ENCODE results near the gene ARID2. TPM values are rescaled to one million over a fixed set of nuclear protein-coding genes. Genes with fewer than 3 reads are reported as not detected.

ARID2 gene
- total RNA-seq, 1 experiment from 2014 or later, result 10.5 TPM

DNA sequence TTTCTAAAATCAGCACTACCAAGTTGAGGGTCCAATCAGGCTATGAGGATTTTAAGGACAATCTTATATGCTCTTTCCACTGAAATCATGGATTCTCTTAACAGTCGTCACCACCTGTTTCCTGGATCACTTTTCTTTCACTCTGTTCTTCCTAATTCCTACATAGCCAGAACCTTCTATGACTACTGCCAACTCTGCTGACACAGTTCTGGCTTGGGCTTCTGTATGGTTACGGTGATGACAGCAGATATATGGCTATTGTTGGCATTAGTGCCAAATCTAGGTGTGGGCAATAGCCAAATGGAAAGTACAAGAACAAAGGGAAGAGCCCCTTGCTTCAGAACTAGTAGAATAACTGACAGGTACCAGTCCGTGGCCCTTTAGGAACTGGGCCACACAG, 124.0 kb downstream of the ARID2 start:
- DNase-seq, result no peak
- H3K9me3 ChIP-seq, result no peaks in the 10 kb centered on the region
- no peak overlapping the region for H3K4me3 ChIP-seq
- peaks cover 32% of the 10 kb centered on the region for H3K36me3 ChIP-seq
- H3K27me3 ChIP-seq, result no peaks in the 10 kb centered on the region

DNA sequence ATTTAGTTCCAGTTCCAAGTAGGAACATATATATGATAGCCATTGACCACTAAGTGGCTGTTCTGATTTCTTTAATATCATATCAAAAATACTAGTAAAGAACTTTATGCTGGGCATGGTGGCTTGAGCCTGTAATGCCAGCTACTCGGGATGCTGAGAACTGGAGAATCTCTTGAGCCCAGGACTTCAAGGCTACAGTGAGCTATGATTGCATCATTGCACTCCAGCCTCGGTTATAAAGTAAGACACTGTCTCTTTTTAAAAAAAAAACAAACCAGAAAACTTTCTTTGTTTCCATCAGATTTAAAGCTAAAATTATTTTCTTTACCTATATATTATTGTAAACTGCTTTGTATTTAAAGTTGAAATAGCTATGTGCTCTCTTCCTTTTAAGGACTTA, 133.8 kb downstream of the ARID2 start:
- H3K36me3 ChIP-seq, result peaks cover 13% of the 10 kb centered on the region
- DNase-seq, result no peak
- H3K27me3 ChIP-seq, result no peaks in the 10 kb centered on the region
- H3K9me3 ChIP-seq, result no peaks in the 10 kb centered on the region
- no peak overlapping the region for H3K4me3 ChIP-seq

DNA sequence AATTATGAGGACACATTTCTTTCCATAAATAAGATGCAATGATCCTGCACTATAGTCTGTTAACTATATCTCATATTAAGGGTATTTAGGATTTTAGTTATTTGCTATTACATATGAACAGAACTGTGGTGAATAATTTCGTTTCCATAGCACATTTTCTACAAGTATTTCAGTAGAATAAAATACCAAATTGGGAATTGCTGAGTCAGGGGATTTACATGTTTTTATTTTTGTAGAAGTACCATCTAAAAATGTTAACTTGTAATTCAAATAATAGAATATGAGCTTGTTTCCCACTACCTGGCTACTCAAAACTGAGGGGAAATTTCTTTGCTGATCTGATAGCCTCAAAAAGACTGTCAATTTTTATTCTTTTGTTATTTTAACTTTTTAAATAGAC, 136.8 kb downstream of the ARID2 start:
- H3K27me3 ChIP-seq, result no peaks in the 10 kb centered on the region
- no peak overlapping the region for H3K4me3 ChIP-seq
- no peak for DNase-seq
- peaks cover 13% of the 10 kb centered on the region for H3K36me3 ChIP-seq
- H3K9me3 ChIP-seq, result no peaks in the 10 kb centered on the region

DNA sequence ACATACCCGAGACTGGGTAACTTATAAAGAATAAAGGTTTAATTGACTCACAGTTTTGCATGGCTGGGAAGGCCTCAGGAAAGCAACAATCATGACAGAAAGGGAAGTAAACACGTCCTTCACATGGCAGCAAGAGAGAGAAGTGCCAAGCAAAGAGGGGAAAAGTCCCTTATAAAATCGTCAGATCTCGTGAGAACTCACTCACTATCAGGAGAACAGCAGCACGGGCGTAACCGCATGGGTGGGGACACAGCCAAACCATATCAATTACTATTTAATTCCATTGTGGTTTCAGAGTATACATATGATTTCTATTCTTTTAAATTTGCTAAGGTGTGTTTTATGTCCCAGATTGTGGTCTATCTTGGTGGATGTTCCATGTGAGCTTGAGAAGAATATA, 142.9 kb downstream of the ARID2 start:
- Histone ChIP-seq H3K4me3 (no peak overlapping the region), H3K36me3 (peaks cover 30% of the 10 kb centered on the region), H3K9me3 (no peaks in the 10 kb centered on the region), H3K27me3 (no peaks in the 10 kb centered on the region)
- no peak for DNase-seq

DNA sequence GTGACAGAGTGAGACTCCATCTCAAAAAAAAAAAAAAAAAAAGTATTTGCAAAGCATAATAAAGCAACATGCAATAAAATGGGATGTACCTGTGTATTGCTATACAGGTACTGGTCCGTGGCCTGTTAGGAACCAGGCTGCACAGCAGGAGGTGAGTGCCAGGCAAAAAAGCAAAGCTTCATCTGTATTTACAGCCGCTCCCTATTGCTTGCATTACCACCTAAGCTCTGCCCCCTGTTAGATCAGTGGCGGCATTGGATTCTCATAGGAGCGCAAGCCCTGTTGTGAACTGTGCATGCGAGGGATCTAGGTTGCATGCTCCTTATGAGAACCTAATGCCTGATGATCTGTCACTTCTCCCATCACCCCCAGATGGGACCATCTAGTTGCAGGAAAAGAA, 147.6 kb downstream of the ARID2 start:
- Histone ChIP-seq H3K4me3 (no peak overlapping the region), H3K36me3 (peaks cover 33% of the 10 kb centered on the region), H3K27me3 (no peaks in the 10 kb centered on the region), H3K9me3 (no peaks in the 10 kb centered on the region)
- no peak for DNase-seq

DNA sequence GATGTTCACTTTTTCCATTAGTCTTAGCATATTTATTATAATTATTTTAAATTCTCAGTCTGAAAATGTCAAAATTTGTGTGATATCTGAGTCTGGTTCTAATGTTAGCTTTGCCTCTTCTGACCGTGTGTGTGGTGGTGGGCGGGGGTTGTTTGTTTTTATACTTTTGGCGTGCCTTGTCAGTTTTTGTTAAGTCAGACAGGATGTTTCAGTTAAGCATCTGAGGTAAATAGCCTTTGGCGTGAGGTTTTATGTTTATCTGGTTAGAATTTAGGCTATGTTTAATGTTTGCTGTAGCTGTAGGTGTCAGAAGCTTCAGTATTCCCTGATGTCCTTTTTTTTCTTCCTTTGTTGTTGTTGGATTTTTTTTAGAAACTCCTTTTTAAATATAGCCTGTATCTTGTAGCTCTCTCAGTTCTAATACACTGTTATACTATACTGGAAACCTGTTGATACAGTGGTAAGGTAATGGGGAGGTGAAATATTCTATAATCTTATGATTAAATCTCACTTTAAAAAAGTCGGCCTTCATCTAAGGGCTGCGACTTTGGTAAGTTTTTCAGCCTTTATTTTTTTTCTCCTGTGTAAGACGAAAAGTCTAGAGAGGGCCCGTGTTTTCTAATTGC, 149.2 kb downstream of the ARID2 start:
- Histone ChIP-seq H3K36me3 (peaks cover 20% of the 10 kb centered on the region), H3K9me3 (no peaks in the 10 kb centered on the region), H3K27me3 (no peaks in the 10 kb centered on the region), H3K4me3 (no peak overlapping the region)
- DNase-seq, result no peak

DNA sequence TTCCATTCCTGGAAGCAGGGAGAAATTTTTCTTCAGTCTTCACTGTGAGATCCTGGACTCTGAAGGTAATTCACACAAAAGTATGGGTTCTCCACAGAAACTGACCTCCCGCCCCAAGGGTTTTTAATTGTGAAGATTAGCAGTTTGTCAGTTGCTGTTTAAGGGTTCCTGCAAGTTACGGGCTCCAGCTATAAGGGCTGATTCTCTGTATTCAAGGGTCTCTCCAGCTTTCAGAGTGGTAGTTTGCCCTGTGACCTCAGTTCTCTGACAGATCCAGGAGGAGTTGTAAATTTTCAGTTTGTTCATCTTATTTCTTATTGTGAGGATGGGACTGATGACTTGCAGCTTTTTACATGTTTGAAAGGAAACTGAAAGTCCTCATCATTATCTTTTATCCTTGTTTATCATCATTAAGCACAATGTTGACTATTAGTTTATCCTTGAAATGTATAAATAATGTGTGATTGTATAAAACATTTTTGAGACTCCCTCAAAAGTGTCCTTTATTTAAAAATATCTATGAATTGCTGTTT, 149.9 kb downstream of the ARID2 start:
- Histone ChIP-seq H3K9me3 (no peaks in the 10 kb centered on the region), H3K27me3 (no peaks in the 10 kb centered on the region), H3K36me3 (peaks cover 17% of the 10 kb centered on the region), H3K4me3 (no peak overlapping the region)
- no peak for DNase-seq

DNA sequence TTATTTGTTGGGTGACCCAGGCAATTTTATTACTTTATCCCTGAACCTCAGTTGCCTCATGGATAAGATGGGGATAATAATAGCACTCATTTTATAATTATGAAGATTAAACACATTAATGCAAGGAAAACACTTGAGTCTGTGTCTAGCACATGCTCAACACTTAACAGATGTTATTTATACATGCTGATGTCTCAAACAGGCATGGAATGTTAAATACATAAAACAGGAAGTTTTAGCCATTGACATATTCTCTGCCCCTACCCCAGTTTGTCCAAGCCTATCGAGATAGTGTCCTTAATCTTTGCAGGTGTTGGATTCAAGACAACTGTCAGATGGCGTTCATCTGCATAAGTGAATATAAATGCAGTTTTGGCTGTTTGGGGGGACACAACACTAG, 151.0 kb downstream of the ARID2 start:
- no peaks in the 10 kb centered on the region for H3K27me3 ChIP-seq
- H3K36me3 ChIP-seq, result peaks cover 15% of the 10 kb centered on the region
- DNase-seq, result no peak
- H3K9me3 ChIP-seq, result no peaks in the 10 kb centered on the region; the same call in 1 of the 2 replicates
- H3K4me3 ChIP-seq, result no peak overlapping the region

DNA sequence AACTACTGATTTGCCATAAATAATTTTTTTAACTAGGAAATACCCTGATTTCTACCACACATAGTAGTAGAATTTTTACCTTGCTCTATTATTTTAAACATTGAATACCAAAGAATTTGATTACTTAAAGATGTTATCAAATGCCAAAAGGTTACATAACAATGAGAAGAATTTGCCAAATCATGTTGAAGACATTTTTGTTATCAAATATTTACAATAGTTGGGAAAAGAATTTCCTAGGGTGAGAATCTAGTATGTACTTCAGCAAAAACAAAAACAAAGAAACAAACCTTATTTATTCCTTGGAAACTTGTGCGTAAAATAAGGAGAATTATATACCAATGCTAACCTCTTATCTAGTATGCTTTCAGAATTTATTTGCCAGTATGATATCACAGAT, 153.7 kb downstream of the ARID2 start:
- DNase-seq, result no peak

DNA sequence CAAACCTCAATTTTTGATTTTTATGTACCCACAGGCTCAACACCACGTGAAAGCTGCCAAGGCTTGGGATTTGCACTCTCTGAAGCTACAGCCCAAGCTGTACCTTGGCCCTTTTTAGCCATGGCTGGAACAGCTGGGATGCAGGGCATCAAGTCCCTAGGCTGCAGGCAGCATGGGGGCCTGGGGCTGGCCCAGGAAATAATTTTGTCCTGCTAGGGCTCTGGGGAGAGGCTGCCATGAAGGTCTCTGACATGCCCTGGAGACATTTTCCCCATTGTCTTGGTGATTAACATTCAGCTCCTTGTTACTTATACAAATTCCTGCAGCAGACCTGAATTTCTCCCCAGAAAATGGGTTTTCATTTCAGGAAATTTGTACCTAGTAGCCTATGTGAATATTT, 157.2 kb downstream of the ARID2 start:
- H3K27me3 ChIP-seq, result no peaks in the 10 kb centered on the region
- no peak for DNase-seq
- H3K9me3 ChIP-seq, result no peaks in the 10 kb centered on the region; the same call in 1 of the 2 replicates
- H3K36me3 ChIP-seq, result peaks cover 9% of the 10 kb centered on the region
- H3K4me3 ChIP-seq, result no peak overlapping the region

More for the DNA sequence above, 153.7 kb downstream of the ARID2 start:
- Histone ChIP-seq H3K4me3 (no peak overlapping the region), H3K9me3 (no peaks in the 10 kb centered on the region; the same call in 1 of the 2 replicates), H3K27me3 (no peaks in the 10 kb centered on the region), H3K36me3 (peaks cover 12% of the 10 kb centered on the region)

DNA sequence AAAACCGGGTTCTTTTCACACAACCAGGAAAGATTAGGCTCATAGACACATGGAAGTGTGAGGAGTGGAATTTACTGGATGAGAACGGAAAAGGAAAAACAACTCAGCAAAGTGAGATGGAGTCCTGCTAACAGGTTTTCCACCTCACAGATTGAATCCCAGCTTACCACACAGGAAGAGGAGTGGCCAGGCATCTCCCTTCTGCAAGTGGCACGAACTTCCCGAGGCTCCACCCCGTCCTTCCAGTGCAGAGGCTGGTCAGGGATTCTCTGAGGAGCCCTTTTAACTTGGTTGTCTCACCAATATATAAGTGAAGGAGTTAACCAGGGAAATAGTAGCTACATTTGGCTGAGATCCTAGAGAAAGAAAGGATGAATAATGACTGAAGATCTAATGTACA, 158.0 kb downstream of the ARID2 start:
- Histone ChIP-seq H3K27me3 (no peaks in the 10 kb centered on the region), H3K4me3 (no peak overlapping the region), H3K9me3 (no peaks in the 10 kb centered on the region; the same call in 1 of the 2 replicates), H3K36me3 (peaks cover 17% of the 10 kb centered on the region)
- no peak for DNase-seq

DNA sequence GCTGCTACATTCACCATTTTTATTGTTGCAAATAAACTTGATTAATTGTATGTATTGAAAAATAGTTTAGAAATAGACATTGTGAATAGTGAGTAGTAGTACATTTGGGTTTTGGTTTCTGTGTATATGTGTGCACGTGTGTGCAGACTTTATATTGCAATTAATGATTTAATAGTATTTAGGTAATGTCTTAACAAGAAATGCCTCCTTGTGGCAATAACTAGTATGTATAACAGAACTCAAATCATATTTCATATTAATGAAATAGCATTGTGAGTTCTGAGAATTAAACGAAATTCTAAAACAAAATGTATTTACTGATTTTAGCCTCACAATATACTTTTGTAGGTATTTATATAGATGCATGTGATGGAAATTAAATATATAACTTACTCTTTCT, 160.8 kb downstream of the ARID2 start:
- Histone ChIP-seq H3K36me3 (peaks cover 39% of the 10 kb centered on the region), H3K4me3 (no peak overlapping the region), H3K27me3 (no peaks in the 10 kb centered on the region), H3K9me3 (no peaks in the 10 kb centered on the region)
- no peak for DNase-seq

DNA sequence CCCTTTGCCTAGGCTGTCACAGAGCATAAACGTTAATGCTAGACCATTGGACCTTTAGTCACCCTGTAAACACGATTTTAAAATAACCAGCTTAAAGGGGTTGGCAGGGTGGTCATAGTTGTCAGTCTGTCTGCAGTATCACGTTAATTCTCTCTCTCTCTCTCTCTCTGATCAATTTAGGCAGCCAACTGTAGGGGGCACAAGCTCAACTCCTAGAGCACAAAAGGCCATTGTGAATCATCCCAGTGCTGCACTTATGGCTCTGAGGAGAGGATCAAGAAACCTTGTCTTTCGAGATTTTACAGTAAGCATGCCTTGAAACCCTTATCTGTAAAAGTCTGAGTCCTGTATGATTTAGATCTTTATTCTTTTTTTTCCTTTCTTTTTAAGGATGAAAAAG, 163.7 kb downstream of the ARID2 start:
- DNase-seq, result no peak
- peaks cover 43% of the 10 kb centered on the region for H3K36me3 ChIP-seq
- H3K9me3 ChIP-seq, result no peaks in the 10 kb centered on the region
- no peaks in the 10 kb centered on the region for H3K27me3 ChIP-seq
- no peak overlapping the region for H3K4me3 ChIP-seq

DNA sequence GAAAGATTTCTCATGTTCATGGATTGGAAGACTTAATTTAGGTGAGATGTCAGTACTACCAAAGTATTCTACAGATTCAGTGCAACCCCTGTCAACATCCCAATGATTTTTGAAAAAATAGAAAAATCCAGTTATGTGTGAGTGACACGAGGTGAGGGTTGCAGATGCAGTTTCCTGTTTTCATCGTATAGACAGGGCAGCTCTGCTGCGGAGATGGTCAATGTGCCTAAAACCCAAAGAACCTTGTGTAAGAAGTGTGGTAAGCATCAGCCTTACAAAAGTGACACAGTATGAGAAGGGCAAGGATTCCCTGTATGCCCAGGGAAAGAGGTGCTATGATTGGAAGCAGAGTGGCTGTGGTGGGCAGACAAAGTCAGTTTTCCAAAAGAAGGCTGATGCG, 166.5 kb downstream of the ARID2 start:
- H3K36me3 ChIP-seq, result peaks cover 48% of the 10 kb centered on the region
- H3K4me3 ChIP-seq, result no peak overlapping the region
- no peaks in the 10 kb centered on the region for H3K27me3 ChIP-seq
- H3K9me3 ChIP-seq, result no peaks in the 10 kb centered on the region
- no peak for DNase-seq

DNA sequence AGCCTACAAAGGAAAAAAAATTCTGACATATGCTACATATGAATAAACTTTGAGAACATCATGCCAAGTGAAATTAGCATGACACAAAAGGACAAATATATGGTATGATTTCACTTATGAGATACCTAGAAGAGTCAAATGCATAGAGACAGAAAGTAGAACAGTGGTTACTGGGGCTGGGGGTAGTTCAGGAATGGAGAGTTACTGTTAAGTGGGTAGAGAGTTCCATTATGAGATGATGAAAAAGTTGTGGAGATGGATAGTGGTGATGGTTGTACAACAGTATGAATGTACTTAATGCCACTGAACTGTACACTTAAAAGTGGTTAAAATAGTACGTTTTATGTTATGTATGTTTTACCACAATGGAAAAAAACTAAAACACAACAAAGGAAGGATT, 168.6 kb downstream of the ARID2 start:
- Histone ChIP-seq H3K9me3 (no peaks in the 10 kb centered on the region), H3K36me3 (peaks cover 37% of the 10 kb centered on the region), H3K27me3 (no peaks in the 10 kb centered on the region), H3K4me3 (no peak overlapping the region)
- DNase-seq, result no peak

DNA sequence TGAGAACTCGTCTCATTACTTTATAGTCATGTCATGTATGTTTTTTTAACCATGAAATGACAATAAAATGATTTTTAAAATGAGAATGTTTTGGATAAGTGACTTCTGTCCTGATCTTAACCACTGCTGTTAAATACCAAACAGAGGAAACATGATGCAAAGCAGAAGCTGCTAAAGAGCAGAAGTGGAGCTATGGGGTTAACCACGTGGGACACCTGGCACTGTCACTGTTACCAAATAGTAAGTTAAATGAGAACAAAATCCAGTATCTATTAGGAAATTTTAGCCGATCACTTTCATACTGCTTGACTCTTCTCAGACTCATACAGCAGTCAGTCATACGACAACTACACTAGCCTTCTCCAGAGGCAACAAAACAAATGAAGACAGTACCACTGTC, 178.4 kb downstream of the ARID2 start:
- DNase-seq, result no peak
- Histone ChIP-seq H3K36me3 (peaks cover 14% of the 10 kb centered on the region), H3K27me3 (no peaks in the 10 kb centered on the region), H3K4me3 (no peak overlapping the region), H3K9me3 (no peaks in the 10 kb centered on the region)

DNA sequence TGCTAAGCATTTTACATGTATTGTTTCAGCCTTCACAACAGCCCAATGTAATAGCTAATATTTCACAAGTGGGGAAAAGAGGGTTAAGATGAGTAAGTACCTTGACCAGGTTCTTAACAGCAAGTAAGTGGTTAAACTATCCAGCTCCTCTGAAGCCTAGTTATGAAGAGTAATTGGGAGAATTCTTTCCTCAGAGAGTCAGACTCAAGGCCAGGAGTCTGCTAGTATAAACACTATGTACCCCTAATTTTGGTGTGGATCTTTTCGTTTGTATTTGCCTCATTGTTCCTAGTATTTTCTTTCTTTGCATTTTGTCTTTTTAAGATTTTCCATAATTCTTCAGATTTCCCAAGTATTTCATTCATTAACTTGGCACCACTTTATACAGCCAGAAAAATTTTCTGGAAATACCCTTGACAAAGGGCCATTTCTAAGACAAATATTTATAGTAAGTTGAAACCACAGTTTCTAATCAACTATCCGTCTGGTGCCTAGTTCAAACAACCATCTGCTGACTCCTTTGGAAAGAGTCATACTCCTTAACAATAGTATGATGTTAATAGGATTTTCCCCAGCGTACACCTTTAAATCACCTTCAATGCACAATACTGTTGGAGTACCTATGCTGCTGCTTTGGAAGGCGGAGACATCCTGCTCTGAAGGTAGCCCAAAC, 179.7 kb downstream of the ARID2 start:
- Histone ChIP-seq H3K9me3 (no peaks in the 10 kb centered on the region), H3K27me3 (no peaks in the 10 kb centered on the region)
- DNase-seq, result no peak

DNA sequence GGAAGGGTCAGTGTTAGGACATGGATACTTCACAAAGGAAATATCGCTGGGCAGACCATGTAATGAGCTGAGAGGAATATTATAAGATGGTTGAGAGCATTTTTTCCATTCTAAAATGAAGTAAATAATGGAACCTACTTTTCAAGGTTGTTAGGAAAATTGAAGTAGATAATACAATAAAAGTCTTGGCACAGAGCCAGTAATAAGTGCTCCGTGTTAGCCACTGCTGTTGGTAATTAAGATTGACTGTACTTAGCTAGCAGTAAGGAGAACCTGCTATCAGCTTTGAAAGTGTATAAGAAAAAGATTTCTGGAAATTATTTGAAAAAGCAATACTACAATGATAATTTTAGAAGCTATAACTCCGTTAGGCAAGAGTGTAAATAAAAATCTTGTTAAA, 183.3 kb downstream of the ARID2 start:
- no peak for DNase-seq
- Histone ChIP-seq H3K27me3 (no peaks in the 10 kb centered on the region), H3K4me3 (no peak overlapping the region), H3K9me3 (no peaks in the 10 kb centered on the region), H3K36me3 (peaks cover 5% of the 10 kb centered on the region)

More for the DNA sequence above, 179.7 kb downstream of the ARID2 start:
- Histone ChIP-seq H3K4me3 (no peak overlapping the region), H3K36me3 (peaks cover 10% of the 10 kb centered on the region)

Measured in MG63 (cell line).